Activated CD8-positive, alpha-beta memory T cell treated with anti-CD3 and anti-CD28 coated beads for 24 hours (primary cell): ENCODE data around the gene SPACA5B.
"Not testable (repeated sequence)": the region's sequence is repeated elsewhere in the genome, so short reads cannot be mapped to it uniquely, and the experiment has no call there.

Experiments
- DNase-seq: peaks from one replicate; pipeline ENCODE4 v3.0.0-alpha.2; 2020

The SPACA5B gene

GRCh38 chrX:48130326-48130725 lies at the start of gene SPACA5B:
Gene SPACA5B, plus strand, starts transcription at chrX:48130626. Its CDS starts 62 bp downstream, at chrX:48130688.
- not testable (repeated sequence) for DNase-seq

DNA sequence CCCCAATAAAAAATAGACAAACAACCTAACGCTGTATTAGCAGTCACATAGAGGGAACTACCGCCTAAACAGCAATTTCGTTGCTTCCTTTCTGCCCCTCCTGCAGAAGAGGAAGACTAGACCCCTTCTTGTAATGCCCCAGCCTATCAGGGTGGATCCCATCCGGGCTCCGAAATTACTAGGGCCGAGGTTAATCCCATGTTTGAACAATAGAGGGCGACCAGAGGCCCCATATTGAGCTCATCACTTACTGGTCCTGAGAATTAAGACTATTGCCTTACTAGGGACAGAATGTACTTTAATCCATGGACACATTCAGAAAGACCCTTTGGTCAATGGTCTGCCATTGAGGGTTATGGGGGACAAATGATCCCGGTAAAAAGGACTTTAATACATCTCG lies 47.2 kb upstream of the SPACA5B start:
- peak; percentile 69 for DNase-seq

GRCh38 chrX:48083706-48084105 lies 46.7 kb upstream of the SPACA5B start:
- no peak for DNase-seq

- no peak for DNase-seq
Observed at GRCh38 chrX:48086082-48086481, 44.3 kb upstream of the SPACA5B start.

GRCh38 chrX:48090123-48090522 lies 40.3 kb upstream of the SPACA5B start:
- no peak for DNase-seq

DNA sequence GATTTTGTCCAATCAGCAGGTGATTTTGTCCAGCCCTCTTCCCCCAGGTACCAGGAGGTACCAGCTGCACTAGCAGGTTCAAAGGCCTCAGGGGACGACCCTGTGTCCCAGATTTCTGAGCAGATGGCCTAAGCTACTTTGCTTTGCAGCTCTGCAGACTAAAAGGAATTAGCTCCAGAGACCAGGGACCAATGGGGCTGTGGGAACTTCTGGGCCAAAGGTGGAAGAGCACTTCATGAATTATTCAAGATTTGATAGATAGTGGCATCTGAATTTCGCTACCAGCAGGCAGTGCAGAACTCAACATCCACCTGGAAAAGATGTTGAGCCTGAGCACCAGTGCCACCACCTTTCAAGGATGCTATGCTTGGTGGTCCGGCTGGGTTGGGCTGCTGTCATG lies 37.9 kb upstream of the SPACA5B start:
- not testable (repeated sequence) for DNase-seq

DNA sequence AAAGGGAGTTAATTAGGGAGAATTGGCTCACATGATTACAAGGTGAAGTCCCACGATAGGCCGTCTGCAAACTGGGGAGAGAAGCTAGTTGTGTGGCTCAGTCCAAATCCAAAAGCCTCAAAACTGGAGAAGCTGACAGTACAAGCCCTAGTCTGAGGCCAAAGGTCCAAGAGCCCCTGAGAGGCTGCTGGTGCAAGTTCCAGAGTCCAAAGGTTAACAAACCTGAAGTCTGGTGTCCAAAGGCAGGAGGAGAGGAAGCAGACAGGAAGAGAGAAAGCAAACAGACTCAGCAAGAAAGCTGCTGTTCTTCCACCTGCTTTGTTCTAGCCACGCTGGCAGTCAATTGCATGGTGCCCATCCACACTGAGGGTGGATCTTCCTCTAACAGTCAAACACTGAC lies 29.0 kb upstream of the SPACA5B start:
- no peak for DNase-seq

DNA sequence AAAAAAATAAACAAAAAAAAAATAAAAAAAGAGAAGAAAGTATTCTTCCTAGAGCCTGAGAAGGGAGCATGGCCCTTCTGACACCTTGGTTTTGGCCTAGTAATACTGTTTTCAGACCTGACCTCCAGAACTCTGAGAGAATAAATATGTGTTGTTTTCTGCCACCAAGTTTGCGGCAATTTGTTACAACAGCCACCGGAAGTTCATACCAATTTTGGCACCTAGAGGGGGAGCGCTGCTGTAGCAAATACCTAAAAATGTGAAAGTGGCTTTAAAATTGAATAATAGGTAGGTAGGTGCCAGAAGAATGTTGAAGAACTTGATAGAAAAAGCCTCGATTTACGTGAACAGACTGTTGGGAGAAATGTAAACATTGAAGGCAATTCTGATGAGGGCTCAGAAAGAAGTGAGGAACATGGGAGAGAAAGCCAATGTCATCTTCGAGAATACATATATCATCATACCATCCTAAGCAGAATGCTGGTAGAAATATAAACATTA lies 27.5 kb upstream of the SPACA5B start:
- DNase-seq, result no peak

DNA sequence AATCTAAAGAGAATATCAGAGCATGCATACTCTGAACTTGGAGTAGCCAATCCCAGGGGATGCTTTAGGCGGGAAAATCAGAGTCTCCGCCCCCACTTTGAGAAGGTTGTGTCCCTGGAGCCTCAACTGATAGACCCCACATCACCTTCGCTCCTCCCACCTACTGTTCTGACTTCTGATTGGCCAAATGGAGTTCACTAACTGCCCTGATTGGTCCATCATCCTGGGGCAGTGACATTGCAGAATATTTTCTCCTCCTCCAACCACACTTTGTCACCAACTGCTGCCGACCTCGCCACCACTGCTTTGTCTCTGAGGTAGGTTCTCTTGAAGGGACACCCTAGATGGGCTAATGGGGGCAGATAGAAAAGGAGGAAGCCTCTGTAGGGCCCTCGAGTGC lies 22.7 kb upstream of the SPACA5B start:
- no peak for DNase-seq

- DNase-seq, result not testable (repeated sequence)
Observed at GRCh38 chrX:48125286-48125685, 5.1 kb upstream of the SPACA5B start.

DNA sequence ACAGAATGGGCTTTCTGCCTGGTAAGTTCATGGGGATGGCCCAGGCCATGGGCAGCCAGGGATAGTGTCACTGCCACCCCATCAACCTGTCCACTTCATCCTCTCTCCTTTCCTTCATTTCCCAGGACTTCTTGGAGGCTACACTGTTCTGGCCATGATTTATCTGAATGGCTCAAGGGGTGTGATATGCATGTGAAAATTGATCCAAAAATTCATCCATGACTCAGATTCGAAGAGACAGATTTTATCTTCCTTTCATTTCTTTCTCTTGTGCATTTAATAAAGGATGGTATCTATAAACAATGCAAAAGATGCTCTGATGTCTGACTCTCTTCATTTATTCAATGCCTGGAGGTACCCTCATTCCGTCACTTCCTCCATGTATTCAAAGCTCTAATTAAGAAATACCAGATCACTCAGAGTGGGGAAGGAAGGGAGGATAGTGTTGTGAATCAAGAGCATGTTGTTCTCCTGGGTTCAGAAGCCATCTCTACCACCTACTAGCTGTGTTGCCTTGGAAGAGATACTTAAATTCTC lies 1.9 kb downstream of the SPACA5B start:
- not testable (repeated sequence) for DNase-seq

- not testable (repeated sequence) for DNase-seq
Observed at GRCh38 chrX:48139076-48139475, 8.7 kb downstream of the SPACA5B start.

DNA sequence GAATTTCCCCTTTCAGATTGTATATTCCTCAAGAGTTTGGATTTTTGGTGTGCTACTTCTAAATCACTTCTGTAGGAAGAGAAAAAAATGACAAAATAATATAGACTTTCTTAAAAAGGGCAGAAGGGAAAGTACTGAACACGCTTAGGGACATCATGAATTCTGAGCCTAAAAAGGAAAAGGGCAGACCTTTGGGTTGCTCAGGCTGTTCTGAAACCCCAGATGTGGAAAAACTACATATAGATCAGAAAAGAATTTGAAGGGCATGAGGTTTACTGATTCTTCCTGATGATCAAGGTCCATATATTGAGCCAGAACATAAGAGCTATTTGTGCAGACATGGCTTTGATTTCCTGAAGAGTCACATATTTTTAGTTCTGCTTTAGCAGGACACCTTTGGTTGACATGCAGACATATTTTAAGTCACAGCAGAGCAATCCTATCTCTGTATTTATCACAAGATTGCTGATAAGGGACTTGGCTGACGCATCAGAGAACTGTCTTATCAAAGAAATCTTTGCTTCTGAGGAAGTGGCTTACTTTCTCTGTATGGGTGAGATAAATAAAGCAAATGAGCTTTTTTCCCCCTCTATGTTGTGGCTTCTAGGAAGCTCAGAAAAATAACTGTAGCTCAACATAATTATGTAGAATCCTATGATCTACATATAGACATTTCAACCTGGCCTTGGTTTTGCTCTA lies 11.5 kb downstream of the SPACA5B start:
- DNase-seq, result not testable (repeated sequence)

- DNase-seq, result not testable (repeated sequence)
Observed at GRCh38 chrX:48142697-48143096, 12.3 kb downstream of the SPACA5B start.

- DNase-seq, result no peak
Observed at GRCh38 chrX:48153769-48154168, 23.3 kb downstream of the SPACA5B start.

DNA sequence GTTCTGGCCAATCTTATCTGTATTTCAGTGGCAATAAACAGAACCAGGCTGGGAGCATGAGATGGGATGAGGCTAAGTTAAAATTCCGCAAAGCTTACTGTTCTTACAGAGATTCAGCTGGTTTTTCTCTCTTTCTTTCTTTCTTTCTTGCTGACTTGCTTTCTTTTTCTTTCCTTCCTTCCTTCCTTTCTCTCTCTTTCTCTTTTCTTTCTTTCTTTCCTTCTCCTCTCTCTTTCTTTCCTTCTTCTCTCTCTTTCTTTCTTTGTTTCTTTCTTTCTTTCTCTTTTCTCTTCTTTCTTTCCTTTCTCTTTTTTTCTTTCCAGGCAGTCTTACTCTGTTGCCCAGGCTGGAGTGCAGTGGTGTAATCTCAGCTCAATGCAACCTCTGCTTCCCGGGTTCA lies 24.4 kb downstream of the SPACA5B start:
- no peak for DNase-seq

- DNase-seq, result no peak
Observed at GRCh38 chrX:48156014-48156413, 25.6 kb downstream of the SPACA5B start.

- no peak for DNase-seq
Observed at GRCh38 chrX:48165241-48165640, 34.8 kb downstream of the SPACA5B start.

DNA sequence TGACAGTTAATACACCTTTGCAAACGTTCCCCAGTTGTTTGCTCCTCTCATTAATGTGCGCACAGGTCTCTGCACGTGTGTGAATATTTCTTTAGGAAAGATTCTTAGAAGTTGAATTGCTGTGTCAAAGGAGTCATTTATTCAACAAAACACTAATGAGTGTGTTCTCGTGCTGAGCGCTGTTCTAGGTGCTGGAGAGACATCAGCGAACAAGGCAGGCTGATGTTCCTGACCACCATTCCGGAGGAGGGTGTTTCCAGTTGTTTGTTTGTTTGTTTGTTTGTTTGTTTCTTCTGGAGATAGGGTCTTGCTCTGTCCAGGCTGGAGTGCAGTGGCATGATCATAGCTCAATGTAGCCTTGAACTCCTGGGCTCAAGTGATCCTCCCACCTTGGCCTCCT lies 35.9 kb downstream of the SPACA5B start:
- DNase-seq, result not testable (repeated sequence)

GRCh38 chrX:48179691-48180090 lies 49.3 kb downstream of the SPACA5B start:
- no peak for DNase-seq

DNA sequence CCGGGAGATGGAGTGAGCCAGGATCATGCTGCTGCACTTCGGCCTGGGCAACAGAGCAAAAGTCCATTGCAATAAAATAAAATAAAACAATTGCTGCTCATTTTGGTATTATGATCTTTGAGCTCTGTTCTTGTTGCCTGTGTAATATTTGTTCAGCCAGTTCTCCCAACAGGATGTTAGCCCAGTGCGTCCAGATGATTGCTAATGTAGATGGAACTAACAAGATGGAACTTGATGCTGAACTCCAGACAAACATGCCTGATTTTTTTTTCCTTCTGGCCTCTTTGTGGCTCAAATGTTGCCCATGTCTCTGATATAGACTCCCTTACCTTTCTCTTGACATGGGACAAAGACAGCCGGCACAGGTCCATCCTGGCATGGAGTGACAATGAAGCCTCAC lies 50.4 kb downstream of the SPACA5B start:
- no peak for DNase-seq

GRCh38 chrX:48181882-48182281 lies 51.5 kb downstream of the SPACA5B start:
- DNase-seq, result not testable (repeated sequence)
